SJSA1 (cell line): ENCODE measurements around the gene PRRG3. TPM values are rescaled to one million over a fixed set of nuclear protein-coding genes. Genes with fewer than 3 reads are reported as not detected.
A peak's percentile ranks its signal among the peaks of the same experiment; 100 is the strongest.

ENCODE experiments used
- DNase-seq, 2 experiments: peaks; one replicate each; pipeline ENCODE4 v3.0.0-alpha.2; 2015 to 2020; ENCODE audit warnings: low spot score in 2 of 2, low read depth in 1 of 2
- H3K27ac ChIP-seq: fragments of 250-450 bp; sonication (Bioruptor Pico); 2 replicates; pipeline ENCODE4 v1.5.1; 2020; ENCODE audit warnings: mild to moderate bottlenecking, moderate library complexity
- H3K27me3 ChIP-seq: fragments of 250-450 bp; sonication (Bioruptor Pico); replicated peaks from 2 replicates; pipeline ENCODE4 v1.5.1; 2020; ENCODE audit warnings: mild to moderate bottlenecking, moderate library complexity
- H3K36me3 ChIP-seq: fragments of 250-450 bp; sonication (Bioruptor Pico); 2 replicates; pipeline ENCODE4 v1.5.1; 2020; ENCODE audit warnings: mild to moderate bottlenecking
- H3K4me1 ChIP-seq: fragments of 250-450 bp; sonication (Bioruptor Pico); replicated peaks from 2 replicates; pipeline ENCODE4 v1.6.1; 2021; ENCODE audit warnings: mild to moderate bottlenecking
- H3K4me3 ChIP-seq: fragments of 250-450 bp; sonication (Bioruptor Pico); 2 replicates; pipeline ENCODE4 v1.5.1; 2020; ENCODE audit warnings: mild to moderate bottlenecking
- H3K9me3 ChIP-seq: fragments of 250-450 bp; sonication (Bioruptor Pico); replicated peaks from 2 replicates; pipeline ENCODE4 v1.5.1; 2020; ENCODE audit warnings: mild to moderate bottlenecking
- total RNA-seq: library from RNA; depleted of rRNA; stranded (reverse); fragments of >200 nt; shearing (Covaris generic); gene quantifications from 2 replicates; pipeline ENCODE4 v1.2.3, GENCODE V29; 2014

PRRG3 gene
- total RNA-seq, 1 experiment from 2014 or later = not detected

DNA sequence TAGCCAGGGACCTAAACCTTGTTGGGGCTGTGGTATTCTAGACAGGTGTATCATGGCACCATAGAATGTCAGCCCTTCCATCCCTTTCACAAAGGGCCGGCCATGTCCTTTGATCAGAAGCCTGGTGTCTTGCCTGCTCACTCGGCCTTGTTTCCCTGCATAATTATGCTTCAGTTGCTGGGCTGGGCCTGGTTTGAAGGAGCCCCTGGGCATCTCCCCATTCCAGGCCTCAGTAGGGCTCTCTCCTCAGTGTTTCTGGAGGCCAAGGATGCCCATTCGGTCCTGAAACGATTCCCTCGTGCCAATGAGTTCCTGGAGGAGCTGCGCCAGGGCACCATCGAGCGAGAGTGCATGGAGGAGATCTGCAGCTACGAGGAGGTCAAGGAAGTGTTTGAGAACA, 4.5 kb downstream of the PRRG3 start:
- H3K36me3 ChIP-seq = no peaks in the 10 kb centered on the region
- H3K9me3 ChIP-seq = no peaks in the 10 kb centered on the region
- DNase-seq = no peak
- H3K27me3 ChIP-seq = no peaks in the 10 kb centered on the region
- no peak overlapping the region for H3K27ac ChIP-seq
- H3K4me3 ChIP-seq = no peak overlapping the region
- no peaks in the 10 kb centered on the region for H3K4me1 ChIP-seq

DNA sequence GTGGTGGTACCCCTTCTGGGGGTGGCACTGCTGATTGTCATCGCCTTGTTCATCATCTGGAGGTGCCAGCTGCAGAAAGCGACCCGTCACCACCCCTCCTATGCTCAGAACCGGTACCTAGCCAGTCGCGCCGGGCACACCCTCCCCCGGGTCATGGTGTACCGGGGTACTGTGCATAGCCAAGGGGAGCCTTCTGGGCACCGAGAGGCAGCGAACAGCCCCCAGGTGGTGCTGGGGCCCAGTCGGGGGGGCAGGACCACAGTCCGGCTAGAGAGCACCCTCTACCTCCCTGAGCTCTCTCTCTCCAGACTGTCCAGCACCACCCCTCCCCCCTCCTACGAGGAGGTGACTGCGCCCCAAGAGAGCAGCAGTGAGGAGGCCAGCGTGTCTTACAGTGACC, 5.3 kb downstream of the PRRG3 start:
- Histone ChIP-seq H3K27ac (no peak overlapping the region), H3K36me3 (no peaks in the 10 kb centered on the region), H3K4me3 (no peak overlapping the region), H3K4me1 (no peaks in the 10 kb centered on the region), H3K9me3 (no peaks in the 10 kb centered on the region), H3K27me3 (no peaks in the 10 kb centered on the region)
- DNase-seq = no peak

DNA sequence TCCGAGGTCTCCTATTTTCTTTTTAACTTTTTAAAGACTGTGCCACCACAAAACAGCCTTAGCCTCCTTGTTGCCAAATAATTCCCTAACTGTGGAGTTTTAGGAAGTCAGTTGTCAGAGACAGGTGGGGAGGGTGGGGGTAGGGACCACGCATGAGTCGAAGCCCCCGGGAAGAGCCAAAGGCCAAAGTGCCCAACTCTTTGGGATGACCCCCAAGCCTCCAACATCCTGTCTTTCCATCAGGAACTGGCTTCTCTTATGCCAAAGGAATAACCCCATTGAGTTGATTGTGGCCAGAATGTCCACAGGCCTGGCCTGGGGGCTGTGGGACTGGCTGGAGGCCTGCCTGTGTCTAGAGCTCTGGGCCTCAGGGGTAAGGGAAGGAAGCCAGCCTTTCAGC, 5.8 kb downstream of the PRRG3 start:
- Histone ChIP-seq H3K4me3 (no peak overlapping the region), H3K27me3 (no peaks in the 10 kb centered on the region), H3K36me3 (no peaks in the 10 kb centered on the region), H3K4me1 (no peaks in the 10 kb centered on the region), H3K27ac (no peak overlapping the region), H3K9me3 (no peaks in the 10 kb centered on the region)
- no peak for DNase-seq

DNA sequence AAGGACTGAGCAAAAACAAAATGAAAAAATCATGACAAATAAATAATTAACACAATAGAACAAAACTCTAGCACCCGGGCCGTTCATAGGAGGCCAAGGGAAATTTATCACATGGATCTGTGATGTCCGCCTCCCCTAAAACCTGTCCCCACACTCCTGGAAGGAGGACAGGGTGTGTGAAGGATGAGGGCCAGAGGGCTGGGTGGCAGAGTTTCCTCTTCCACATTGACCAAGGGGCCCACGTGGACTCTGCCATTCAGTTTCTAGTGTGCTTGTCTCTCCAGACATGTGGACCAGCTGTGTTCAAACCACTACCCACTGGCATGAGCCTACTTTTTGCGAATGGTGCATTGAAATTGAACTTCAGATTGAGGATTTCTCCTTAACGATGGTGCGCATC, 6.3 kb downstream of the PRRG3 start:
- no peak overlapping the region for H3K27ac ChIP-seq
- H3K27me3 ChIP-seq = no peaks in the 10 kb centered on the region
- H3K4me3 ChIP-seq = no peak overlapping the region

DNA sequence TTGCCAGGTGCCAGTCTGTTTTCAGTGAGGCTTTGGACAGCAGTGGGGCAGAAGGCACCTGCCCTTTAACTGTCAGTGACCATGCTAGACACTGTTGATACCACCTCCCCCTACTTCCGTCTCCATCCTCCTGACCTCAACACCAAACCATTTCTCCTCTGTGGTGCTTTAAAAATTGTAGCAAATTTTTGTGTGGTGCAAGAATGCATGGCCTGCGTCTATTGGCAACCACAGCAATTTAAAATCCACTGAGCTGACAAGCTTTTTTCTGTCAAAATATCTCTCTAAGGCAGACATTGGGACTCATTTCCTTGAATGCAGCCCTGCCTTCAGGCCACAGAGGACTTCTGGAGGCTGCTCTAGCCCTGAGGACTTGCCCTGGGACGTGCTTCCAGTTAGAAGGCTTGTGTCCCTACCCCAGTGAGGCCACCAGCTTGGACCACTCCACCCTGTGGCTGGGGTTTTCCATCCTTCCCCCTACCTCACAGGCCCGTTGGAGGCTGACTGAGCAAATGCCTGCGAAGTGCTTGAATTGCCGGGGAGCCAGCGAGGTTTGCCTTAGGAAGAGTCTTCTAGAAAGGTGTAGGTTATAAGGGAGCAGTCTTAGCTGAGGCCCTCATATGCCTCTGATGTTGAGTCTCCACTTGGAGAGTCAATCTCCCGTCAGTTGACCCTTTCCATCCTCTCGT, 6.9 kb downstream of the PRRG3 start:
- Histone ChIP-seq H3K36me3 (no peaks in the 10 kb centered on the region), H3K4me1 (no peaks in the 10 kb centered on the region), H3K27ac (no peak overlapping the region), H3K27me3 (no peaks in the 10 kb centered on the region), H3K9me3 (no peaks in the 10 kb centered on the region), H3K4me3 (no peak overlapping the region)
- DNase-seq = no peak

More for the DNA sequence above, 6.3 kb downstream of the PRRG3 start:
- Histone ChIP-seq H3K4me1 (no peaks in the 10 kb centered on the region), H3K36me3 (no peaks in the 10 kb centered on the region), H3K9me3 (no peaks in the 10 kb centered on the region)
- no peak for DNase-seq

DNA sequence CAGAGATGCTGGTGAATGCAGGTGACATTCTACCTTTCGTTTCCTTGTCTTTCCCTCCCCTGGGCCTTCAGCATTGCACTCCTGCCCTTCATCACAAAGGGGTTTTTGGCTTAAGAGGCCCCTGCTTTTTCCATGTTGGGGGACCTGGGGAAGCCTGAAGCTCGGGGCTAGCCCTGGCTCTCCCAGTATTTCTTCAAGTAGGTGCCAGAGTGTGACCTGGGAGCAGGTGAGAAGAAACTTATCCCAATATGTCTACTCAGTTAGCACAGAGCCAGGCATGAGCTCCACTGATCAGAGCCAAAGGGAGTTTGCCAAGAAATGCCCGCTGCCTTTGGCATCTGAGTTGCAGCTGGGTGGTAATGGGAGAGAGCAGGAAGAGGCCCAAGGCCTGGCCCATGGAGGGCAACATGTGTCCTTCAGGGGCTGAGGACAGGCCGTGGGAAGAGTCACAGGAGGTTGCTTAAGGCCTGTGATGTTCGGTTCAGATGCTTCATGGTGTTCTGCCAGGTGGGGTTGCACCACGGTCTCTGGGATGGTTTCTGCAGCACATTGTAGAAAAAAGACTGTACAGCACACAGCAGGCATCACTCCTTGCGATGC, 7.6 kb downstream of the PRRG3 start:
- Histone ChIP-seq H3K27me3 (no peaks in the 10 kb centered on the region), H3K27ac (no peak overlapping the region), H3K9me3 (no peaks in the 10 kb centered on the region), H3K4me1 (no peaks in the 10 kb centered on the region), H3K36me3 (no peaks in the 10 kb centered on the region), H3K4me3 (no peak overlapping the region)
- DNase-seq = no peak

DNA sequence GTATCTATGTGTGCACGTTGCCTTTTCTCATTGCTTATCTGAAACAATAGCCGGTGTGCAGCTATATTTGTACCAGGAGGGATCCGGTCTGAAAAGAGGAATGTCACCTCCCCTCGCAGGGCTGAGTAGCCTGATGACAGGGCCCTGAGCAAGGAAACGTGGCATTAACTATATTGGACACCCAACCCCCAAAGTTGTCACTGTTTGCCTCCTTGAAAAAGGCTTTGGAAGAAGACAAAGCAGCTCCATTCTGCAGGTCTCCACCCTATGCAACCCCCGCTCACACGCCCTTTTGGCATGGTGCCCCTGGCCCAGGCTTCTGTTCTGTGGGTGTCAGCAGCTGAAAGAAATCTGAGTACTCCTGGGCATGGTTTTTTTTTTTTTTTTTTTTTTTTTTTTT, 8.2 kb downstream of the PRRG3 start:
- no peak for DNase-seq
- no peaks in the 10 kb centered on the region for H3K27me3 ChIP-seq
- H3K4me3 ChIP-seq = no peak overlapping the region
- H3K36me3 ChIP-seq = no peaks in the 10 kb centered on the region
- H3K9me3 ChIP-seq = no peaks in the 10 kb centered on the region
- H3K4me1 ChIP-seq = no peaks in the 10 kb centered on the region
- H3K27ac ChIP-seq = no peak overlapping the region

DNA sequence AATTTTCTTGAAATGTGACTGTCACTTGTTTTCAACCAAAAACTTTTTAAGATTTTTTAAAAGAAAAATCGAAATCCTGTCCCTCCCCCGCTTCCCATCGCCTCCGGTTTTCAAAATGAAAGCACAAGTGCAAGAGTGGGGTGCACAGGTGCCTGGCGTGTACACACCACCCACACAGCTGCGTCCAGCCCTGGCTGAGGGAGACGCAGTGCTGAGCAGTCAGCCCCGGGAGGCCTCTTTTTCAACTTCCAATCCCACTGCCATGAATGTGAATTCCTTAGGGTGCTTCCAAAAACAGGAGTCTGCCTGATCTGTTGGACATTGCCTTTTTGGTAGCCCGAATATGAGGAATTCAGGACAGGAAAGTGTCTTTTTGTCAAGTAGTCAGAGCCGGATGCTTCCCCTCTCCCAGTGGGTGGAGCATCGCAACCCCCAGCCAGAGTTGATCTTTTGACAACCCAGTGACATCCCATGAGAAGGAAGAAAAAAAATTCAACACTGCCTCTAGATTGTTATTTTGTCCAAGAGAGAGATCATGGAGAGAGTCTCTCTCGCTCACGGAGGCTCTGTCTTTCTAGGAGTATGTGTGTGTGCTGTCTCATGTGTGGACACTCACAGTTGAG, 8.9 kb downstream of the PRRG3 start:
- Histone ChIP-seq H3K27ac (no peak overlapping the region), H3K4me1 (no peaks in the 10 kb centered on the region), H3K9me3 (no peaks in the 10 kb centered on the region), H3K4me3 (no peak overlapping the region), H3K36me3 (no peaks in the 10 kb centered on the region), H3K27me3 (no peaks in the 10 kb centered on the region)
- DNase-seq = no peak

DNA sequence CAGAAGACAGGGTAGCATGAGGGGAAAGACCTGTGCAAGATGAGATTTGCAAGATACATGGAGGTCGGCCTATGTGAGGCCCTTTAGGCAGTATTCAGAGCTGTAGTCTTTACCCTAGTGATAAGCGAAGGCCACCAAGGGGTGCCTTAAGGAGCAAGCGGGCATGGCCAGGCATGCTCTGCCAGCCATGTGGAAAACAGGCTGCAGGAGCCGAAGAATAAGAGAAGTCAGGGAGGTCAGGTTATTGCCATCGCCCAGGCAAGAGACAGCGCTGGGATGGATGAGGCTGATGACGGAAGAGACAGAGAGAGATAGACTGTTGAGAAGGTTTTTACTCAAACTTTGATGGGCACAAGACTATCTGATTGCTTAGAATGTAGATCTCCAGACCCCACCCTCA, 13.6 kb downstream of the PRRG3 start:
- Histone ChIP-seq H3K27ac (no peak overlapping the region), H3K4me3 (no peak overlapping the region), H3K27me3 (no peaks in the 10 kb centered on the region), H3K4me1 (no peaks in the 10 kb centered on the region), H3K9me3 (no peaks in the 10 kb centered on the region), H3K36me3 (no peaks in the 10 kb centered on the region)
- no peak for DNase-seq

DNA sequence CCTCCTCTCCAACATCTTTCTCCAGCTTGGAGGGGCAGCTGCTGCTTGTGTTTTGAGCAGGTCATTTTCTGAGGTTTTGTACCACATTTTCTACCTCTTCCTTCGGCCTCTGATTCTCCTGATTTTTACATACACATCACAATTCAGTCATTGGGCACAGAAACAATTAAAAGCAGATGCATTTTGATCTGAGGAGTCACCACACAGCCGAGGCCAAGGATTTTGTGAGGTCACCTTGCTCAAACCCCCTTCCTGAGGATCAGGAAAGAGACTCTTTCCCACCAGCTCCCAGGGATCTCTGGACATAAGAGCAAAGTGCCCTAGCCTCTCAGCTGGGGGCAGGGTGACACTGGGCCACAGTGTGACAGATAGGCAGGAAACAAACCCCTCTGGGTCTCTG, 15.2 kb downstream of the PRRG3 start:
- Histone ChIP-seq H3K27ac (no peak overlapping the region), H3K27me3 (no peaks in the 10 kb centered on the region), H3K4me3 (no peak overlapping the region), H3K4me1 (no peaks in the 10 kb centered on the region), H3K36me3 (no peaks in the 10 kb centered on the region), H3K9me3 (no peaks in the 10 kb centered on the region)
- no peak for DNase-seq

DNA sequence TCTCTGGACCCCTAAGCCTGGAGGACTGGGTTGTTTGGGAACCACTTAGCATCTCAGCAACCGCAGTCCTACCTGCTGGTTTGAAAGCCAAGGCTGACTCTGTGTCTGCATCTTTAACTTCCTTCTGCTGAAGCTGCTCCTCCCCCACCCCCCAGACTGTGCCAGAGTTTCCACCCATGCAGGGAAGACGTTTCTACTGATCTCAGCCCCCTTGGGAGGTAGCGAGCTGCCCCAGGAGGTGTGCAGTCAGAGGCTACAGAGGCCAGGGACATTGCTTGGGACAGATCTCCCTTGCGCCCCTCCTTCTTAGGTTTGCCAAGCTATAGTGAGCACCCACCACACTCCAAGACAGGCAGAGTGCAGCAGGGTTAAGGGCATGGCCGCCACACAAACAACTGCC, 15.9 kb downstream of the PRRG3 start:
- Histone ChIP-seq H3K4me3 (no peak overlapping the region), H3K9me3 (no peaks in the 10 kb centered on the region), H3K27me3 (no peaks in the 10 kb centered on the region), H3K27ac (no peak overlapping the region), H3K4me1 (no peaks in the 10 kb centered on the region), H3K36me3 (no peaks in the 10 kb centered on the region)
- no peak for DNase-seq

DNA sequence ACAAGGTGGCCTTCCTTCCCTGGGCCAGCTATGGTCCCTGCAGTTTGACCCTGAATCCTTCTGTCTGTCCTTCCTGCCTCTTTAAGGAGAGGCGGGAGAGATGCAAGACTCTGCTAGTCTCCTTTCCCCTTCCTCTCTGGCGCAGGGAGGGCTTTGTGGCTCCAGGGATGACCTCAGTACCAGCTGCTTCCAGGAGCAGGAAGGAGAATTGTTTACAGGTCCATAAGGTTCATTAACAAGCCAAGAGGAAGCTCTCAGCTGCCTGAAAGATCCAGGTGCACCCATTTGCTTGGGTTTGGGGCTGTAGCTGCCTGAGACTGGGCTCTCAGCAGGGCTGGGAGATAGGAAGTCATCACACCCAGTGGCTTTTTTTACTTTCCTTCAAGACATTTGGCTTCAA, 16.5 kb downstream of the PRRG3 start:
- Histone ChIP-seq H3K4me1 (no peaks in the 10 kb centered on the region), H3K27ac (no peak overlapping the region), H3K27me3 (no peaks in the 10 kb centered on the region), H3K36me3 (no peaks in the 10 kb centered on the region), H3K9me3 (no peaks in the 10 kb centered on the region), H3K4me3 (no peak overlapping the region)
- no peak for DNase-seq

DNA sequence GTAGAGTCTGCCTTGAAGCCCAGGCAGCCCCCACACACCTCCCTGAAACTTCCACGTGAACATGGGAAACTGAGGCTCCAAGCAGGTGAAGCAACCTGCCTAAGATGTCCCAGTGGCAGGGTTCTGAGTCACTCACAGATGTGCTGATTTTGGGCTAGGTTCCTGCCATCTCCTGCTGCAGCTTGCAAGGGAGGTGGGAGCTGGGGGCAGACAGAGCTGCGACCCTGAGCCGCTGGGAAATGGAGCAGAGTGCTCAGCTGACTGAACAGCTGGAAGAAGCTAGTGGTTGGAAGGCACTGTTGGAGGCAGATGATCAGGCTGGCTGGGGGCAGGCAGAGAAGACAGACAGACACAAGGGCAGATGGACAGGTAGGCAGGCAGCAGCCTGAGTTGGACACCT, 17.0 kb downstream of the PRRG3 start:
- no peak for DNase-seq
- Histone ChIP-seq H3K4me3 (no peak overlapping the region), H3K27ac (no peak overlapping the region), H3K9me3 (no peaks in the 10 kb centered on the region), H3K4me1 (no peaks in the 10 kb centered on the region), H3K27me3 (no peaks in the 10 kb centered on the region), H3K36me3 (no peaks in the 10 kb centered on the region)

DNA sequence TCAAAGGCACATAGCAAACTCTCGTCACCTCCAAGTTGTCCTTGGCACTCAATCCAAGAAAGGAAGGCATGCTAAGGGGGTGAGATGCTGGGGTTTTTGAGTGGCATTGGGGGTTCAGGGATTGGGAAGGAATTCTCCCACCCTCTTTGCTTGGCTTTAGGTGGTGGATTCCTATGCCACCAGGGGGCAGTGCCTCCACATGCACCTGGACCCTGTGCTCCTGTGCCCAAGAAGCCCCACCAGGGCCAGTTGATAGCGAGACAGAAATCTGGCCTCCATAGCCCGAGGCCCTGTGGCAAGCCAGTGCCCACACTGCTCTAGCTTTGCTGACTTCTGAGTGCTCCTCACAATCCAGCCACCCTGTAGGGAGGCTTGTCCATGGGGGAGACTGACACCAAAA, 18.6 kb downstream of the PRRG3 start:
- Histone ChIP-seq H3K9me3 (no peaks in the 10 kb centered on the region), H3K4me3 (no peak overlapping the region), H3K27ac (no peak overlapping the region), H3K27me3 (no peaks in the 10 kb centered on the region), H3K36me3 (no peaks in the 10 kb centered on the region), H3K4me1 (no peaks in the 10 kb centered on the region)
- DNase-seq = peak in 1 of 2 experiments; percentile 4
